PFSK-1 (cell line): ENCODE measurements around the gene AWAT2.

Experiments
- FOXP2 ChIP-seq: optimal IDR thresholded peaks from 2 replicates; pipeline ENCODE3; 2011; ENCODE audit warnings: borderline replicate concordance, control low read depth, inconsistent platforms; ENCODE audit not compliant: insufficient read depth; ENCODE audit errors: extremely low read length, extremely low read depth
- POLR2AphosphoS5 ChIP-seq: IDR thresholded peaks from 2 replicates; pipeline ENCODE4 v1.6.1; 2012; ENCODE audit warnings: low read depth, mild to moderate bottlenecking, control low read depth, low read length, moderate library complexity
- SIN3A ChIP-seq: IDR thresholded peaks from 2 replicates; pipeline ENCODE4 v1.6.1; 2012; ENCODE audit warnings: mild to moderate bottlenecking, low read length, moderate library complexity, borderline replicate concordance; ENCODE audit not compliant: insufficient read depth
- TAF1 ChIP-seq: IDR thresholded peaks from 2 replicates; pipeline ENCODE4 v1.6.1; 2012; ENCODE audit warnings: low read length, control low read depth, borderline replicate concordance; ENCODE audit not compliant: insufficient read depth
- TF ChIP-seq, protein P1 (sequence below), 2 experiments: IDR thresholded peaks; 2 replicates each; pipeline versions ENCODE4 v1.6.1 to v1.8.0; 2011 to 2012; ENCODE audit warnings: low read depth in 2 of 2, low read length in 2 of 2, control low read depth in 1 of 2, inconsistent platforms in 1 of 2, mild to moderate bottlenecking in 1 of 2, moderate library complexity in 1 of 2; ENCODE audit not compliant: insufficient read depth in 1 of 2

DNA sequence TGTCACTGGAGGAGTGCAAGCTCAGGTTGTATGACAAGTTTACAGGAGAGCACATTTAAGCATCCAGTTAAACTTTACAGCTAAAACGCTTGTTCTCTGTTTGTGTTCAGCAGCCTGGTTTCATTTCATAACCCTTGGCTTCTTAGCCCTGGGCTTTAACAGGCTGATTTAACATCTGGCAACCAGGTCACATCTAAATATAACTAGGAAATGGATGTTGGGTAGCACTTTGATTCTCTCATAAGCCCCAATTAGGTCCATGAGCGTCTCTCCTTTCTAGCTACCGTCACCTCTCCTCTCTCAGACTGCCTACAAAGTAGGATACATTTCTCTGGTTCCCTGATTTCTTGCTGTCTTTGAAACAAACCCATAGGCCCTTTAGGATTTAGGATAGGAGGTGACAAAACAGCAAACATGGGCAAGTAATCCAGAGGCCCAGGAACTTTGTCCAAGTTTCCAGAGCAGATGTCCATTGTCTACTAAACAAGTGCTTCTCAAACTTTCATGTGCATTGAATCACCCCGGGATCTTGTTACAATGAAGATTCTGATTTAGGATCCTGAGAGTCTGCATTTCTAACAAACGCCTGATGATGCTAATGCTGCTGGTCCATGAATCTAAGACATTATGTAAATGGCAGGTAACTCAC lies 35.0 kb upstream of the AWAT2 start:
- TF ChIP-seq POLR2AphosphoS5 (no peak), TAF1 (no peak), SIN3A (no peak), FOXP2 (no peak)
- TF ChIP-seq, protein P1, sequence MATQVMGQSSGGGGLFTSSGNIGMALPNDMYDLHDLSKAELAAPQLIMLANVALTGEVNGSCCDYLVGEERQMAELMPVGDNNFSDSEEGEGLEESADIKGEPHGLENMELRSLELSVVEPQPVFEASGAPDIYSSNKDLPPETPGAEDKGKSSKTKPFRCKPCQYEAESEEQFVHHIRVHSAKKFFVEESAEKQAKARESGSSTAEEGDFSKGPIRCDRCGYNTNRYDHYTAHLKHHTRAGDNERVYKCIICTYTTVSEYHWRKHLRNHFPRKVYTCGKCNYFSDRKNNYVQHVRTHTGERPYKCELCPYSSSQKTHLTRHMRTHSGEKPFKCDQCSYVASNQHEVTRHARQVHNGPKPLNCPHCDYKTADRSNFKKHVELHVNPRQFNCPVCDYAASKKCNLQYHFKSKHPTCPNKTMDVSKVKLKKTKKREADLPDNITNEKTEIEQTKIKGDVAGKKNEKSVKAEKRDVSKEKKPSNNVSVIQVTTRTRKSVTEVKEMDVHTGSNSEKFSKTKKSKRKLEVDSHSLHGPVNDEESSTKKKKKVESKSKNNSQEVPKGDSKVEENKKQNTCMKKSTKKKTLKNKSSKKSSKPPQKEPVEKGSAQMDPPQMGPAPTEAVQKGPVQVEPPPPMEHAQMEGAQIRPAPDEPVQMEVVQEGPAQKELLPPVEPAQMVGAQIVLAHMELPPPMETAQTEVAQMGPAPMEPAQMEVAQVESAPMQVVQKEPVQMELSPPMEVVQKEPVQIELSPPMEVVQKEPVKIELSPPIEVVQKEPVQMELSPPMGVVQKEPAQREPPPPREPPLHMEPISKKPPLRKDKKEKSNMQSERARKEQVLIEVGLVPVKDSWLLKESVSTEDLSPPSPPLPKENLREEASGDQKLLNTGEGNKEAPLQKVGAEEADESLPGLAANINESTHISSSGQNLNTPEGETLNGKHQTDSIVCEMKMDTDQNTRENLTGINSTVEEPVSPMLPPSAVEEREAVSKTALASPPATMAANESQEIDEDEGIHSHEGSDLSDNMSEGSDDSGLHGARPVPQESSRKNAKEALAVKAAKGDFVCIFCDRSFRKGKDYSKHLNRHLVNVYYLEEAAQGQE (IDR thresholded peaks at IDR 0.05; ENCODE audit: insufficient read depth in 1 of 2, low read depth in 2 of 2, low read length in 2 of 2): no peak
